Heart right ventricle (tissue), 16 donors: ENCODE data around the gene TNN. TPM values are rescaled to one million over a fixed set of nuclear protein-coding genes. Genes with fewer than 3 reads are reported as not detected.

Source experiments
- ATAC-seq, 8 donors: fragments of 200-7000 bp; cut with Tn5 transposase; one replicate each; pipeline ENCODE4 v1.9.1; 2020; ENCODE audit warnings: mild to moderate bottlenecking in 8 of 8, moderate library complexity in 8 of 8, moderate number of reproducible peaks in 1 of 8
- DNase-seq, 2 donors: peaks; one replicate each; pipeline ENCODE4 v3.0.0-alpha.2; 2020
- H3K27ac ChIP-seq, 10 donors: fragments of 200-600 bp; sonication (generic) in 2 of 10; one replicate each; pipeline versions ENCODE4 v1.5.0 to v1.8.0; 2020 to 2022; ENCODE audit warnings: mild to moderate bottlenecking in 3 of 10
- H3K27me3 ChIP-seq, 7 donors: fragments of 200-600 bp; one replicate each; pipeline ENCODE4 v1.8.0; 2021 to 2022; ENCODE audit warnings: mild to moderate bottlenecking in 2 of 7
- H3K36me3 ChIP-seq, 9 donors: fragments of 200-600 bp; sonication (generic) in 1 of 9; one replicate each; pipeline versions ENCODE4 v1.5.0 to v1.8.0; 2020 to 2022; ENCODE audit warnings: mild to moderate bottlenecking in 2 of 9
- H3K4me1 ChIP-seq, 9 donors: fragments of 200-600 bp; sonication (generic) in 1 of 9; one replicate each; pipeline versions ENCODE4 v1.5.0 to v1.8.0; 2020 to 2022; ENCODE audit warnings: mild to moderate bottlenecking in 4 of 9
- H3K4me3 ChIP-seq, 10 donors: fragments of 200-600 bp; sonication (generic) in 2 of 10; one replicate each; pipeline versions ENCODE4 v1.5.0 to v1.8.0; 2020 to 2022; ENCODE audit warnings: mild to moderate bottlenecking in 7 of 10, moderate library complexity in 2 of 10
- H3K9me3 ChIP-seq, 11 donors: fragments of 200-600 bp in 10 of 11; sonication (generic) in 2 of 11; one replicate each; pipeline versions ENCODE4 v1.5.0 to v1.8.0; 2013 to 2022; ENCODE audit warnings: mild to moderate bottlenecking in 2 of 11, control low read depth in 1 of 11, moderate library complexity in 1 of 11
- WGBS, 2 donors: extraction: QIAGEN DNeasy Blood & Tissue Kit; methylation state at CpG; one replicate each; pipeline ENCODE4 v1.1.7; 2013; ENCODE audit warnings: inconsistent platforms in 1 of 2; 5-methylcytosine and 5-hydroxymethylcytosine counted together
- intact Hi-C, 10 donors: fragments of 100-400 bp; cut with DNase I; formaldehyde crosslinking; loops; one replicate each; pipeline versions ENCODE4 v1.11.1 to v1.14.2; 2022
- polyA plus RNA-seq, 2 donors: library from polyadenylated mRNA; stranded (reverse); fragments of 200-250 nt; gene quantifications; one replicate each; pipeline ENCODE4 v1.2.3, GENCODE V29; 2013
- total RNA-seq, 10 donors: library from RNA; stranded (reverse); fragmentation: NEBNext Ultra II Directional in 3 of 10; extraction: Animal tissue kit (Norgen Biotek cat#: 25700) in 3 of 10; gene quantifications; one replicate each; pipeline versions ENCODE4 v1.2.1 to v1.2.4, GENCODE V29; 2021 to 2023
- TF ChIP-seq, protein P1 (sequence below), 9 donors: fragments of 200-600 bp; sonication (generic) in 2 of 9; IDR thresholded peaks; one replicate each; pipeline versions ENCODE4 v1.5.0 to v1.8.0; 2021 to 2022; ENCODE audit warnings: antibody characterized with exemption in 9 of 9, mild to moderate bottlenecking in 5 of 9, moderate library complexity in 1 of 9
- donor health status: Arrhythmogenic right ventricular cardiomyopathy.
- donor health status: ischemic (EF 13 %, LVEDD 7.1; RV severe dilation, severe dysfunction).
- donor health status: healthy with polysubstance abuse.
- donor health status: DM: no; HTN: yes; CAD: no.
- donor health status: DM: no; HTN: no; CAD: no.
- donor health status: ischemic (EF 25% LVEDD 6.9; RV normal size, moderate dysfunction).
- donor health status: ischemic (EF 25% LVEDD 5.7; RV mildly dilated, moderate dysfunction).
- donor health status: healthy.
- donor health status: DM: yes; HTN: yes; CAD: no.
- donor health status: Ischemic cardiomyopathy.
- donor health status: ischemic (EF 35%, LVEDD 5.7; RV mildly dilated, moderate dysfunction).
- donor health status: nonischemic (EF 11% LVEDD 7.7; RV severe dilation, severe dysfunction).
- donor health status: DM: yes; HTN: yes; CAD: no.
- donor health status: PGD.
- donor health status: ischemic (EF 29% LVEDD 5.4; RV normal size, mild dysfunction).
- donor health status: nonischemic (EF 23%, LVEDD 6.1; RV moderate dilation, normal function).

The TNN gene
- total and polyA plus RNA-seq, 12 donors = 0.03 to 1.1 (median 0.11) TPM; not detected in 1

DNA sequence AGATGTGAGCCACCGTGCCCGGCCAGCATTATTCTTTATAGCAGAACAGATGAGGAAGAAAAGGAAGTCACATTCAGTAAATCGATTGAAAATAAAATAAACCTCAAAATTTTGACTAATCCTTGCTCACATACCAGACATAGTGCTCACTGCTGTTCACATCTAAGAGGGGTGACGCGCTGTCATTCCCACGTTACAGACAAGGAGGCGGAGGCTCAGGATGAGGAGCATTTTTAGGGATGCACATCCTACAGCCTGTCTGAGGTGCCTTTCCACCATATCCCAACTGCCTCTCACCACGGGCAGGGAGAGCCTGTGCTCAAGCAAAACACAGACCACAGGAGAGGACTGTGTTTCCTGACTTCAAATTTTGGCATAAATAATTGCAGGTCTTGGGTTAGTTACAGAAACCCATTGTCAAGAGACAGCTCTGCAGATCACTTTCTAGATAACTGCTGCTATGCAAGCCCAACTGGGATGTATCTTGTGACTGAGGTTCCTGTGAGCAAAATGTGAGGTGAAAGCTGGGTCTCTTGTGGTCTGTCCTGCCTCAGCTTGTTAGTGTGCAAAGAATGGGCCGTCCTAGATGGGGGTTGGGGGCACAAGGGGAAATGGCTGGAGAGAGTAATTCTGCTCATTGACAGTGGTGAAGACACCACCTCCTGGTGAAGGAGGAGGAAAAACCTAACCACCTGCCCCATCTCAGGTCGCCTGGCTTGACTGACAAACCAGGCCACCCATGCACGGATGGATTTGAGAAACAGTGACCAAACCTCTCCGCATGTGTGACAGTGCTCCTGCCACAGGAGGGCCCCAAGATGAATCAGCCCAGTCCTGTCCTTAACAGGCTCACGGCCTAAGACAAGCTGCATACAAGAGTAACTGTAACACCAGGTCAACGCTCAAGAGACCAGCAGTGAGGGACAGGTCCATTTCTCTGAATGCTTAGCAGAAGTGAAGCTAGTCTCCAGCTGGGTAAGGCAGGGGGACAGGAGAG lies 8.2 kb downstream of the TNN start:
- Histone ChIP-seq H3K27me3 (peaks cover 0 to 6% (median 0%) of the 10 kb centered on the region in 7 donors), H3K36me3 (no peaks in the 10 kb centered on the region), H3K4me1 (peaks cover 0 to 28% (median 18%) of the 10 kb centered on the region in 9 donors), H3K4me3 (no peak overlapping the region), H3K9me3 (no peaks in the 10 kb centered on the region), H3K27ac (no peak overlapping the region)
- WGBS, 2 donors = 75 to 84% methylated on average over 14 of the region's 14 CpGs
- no peak for DNase-seq
- no peak for ATAC-seq
- intact Hi-C loops = no loop called here
- TF ChIP-seq, protein P1, sequence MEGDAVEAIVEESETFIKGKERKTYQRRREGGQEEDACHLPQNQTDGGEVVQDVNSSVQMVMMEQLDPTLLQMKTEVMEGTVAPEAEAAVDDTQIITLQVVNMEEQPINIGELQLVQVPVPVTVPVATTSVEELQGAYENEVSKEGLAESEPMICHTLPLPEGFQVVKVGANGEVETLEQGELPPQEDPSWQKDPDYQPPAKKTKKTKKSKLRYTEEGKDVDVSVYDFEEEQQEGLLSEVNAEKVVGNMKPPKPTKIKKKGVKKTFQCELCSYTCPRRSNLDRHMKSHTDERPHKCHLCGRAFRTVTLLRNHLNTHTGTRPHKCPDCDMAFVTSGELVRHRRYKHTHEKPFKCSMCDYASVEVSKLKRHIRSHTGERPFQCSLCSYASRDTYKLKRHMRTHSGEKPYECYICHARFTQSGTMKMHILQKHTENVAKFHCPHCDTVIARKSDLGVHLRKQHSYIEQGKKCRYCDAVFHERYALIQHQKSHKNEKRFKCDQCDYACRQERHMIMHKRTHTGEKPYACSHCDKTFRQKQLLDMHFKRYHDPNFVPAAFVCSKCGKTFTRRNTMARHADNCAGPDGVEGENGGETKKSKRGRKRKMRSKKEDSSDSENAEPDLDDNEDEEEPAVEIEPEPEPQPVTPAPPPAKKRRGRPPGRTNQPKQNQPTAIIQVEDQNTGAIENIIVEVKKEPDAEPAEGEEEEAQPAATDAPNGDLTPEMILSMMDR (IDR thresholded peaks at IDR 0.05) = no peak

DNA sequence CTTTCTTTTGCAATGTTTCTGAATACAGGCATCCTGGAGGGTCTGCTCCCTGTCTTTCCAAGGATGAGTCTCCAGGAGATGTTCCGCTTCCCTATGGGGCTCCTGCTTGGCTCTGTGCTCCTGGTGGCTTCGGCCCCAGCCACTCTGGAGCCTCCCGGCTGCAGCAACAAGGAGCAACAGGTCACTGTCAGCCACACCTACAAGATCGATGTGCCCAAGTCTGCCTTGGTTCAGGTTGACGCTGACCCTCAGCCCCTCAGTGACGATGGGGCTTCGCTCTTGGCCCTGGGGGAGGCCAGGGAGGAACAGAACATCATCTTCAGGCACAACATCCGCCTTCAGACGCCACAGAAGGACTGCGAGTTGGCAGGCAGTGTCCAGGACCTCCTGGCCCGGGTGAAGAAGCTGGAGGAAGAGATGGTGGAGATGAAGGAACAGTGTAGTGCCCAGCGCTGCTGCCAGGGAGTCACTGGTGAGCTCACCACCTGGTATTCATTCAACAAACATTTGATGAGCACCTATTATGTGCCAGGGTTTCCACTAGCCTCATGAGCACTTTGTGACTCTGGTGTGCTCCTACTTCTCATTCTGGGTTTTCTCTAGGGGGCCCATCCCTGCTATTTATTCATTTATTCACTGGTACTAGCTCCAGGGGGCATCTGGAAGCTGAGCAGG lies 9.9 kb downstream of the TNN start:
- WGBS, 2 donors = 86 to 91% methylated on average over 12 of the region's 12 CpGs
- DNase-seq (no peak), ATAC-seq (no peak)
- Histone ChIP-seq H3K27ac (no peak overlapping the region), H3K4me1 (peaks cover 0 to 14% (median 5%) of the 10 kb centered on the region in 9 donors), H3K27me3 (peaks cover 0 to 6% (median 0%) of the 10 kb centered on the region in 7 donors), H3K4me3 (no peak overlapping the region), H3K36me3 (no peaks in the 10 kb centered on the region), H3K9me3 (no peaks in the 10 kb centered on the region)
- TF ChIP-seq, protein P1 (IDR thresholded peaks at IDR 0.05) = no peak
- intact Hi-C loops = no loop called here

DNA sequence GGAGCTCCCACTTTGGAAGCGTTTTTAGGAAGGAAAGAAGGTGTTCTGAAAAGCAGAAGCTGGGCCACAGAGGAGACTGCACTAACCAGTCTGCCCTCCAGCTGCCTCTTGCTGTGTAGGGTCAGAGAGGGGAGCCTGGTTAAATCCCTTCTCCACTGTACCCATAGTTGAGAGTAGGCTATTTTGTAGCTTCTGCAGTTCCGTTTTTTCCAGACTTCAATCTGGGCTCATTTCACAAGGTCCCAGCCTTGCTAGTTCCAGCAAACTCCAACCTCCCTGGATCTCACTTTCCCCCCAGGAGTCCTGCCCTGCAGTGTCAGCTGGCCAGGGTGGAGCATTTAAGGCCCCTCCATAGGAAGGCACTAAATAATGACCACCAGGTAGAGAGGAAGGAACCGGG lies 11.0 kb downstream of the TNN start:
- TF ChIP-seq, protein P1 (IDR thresholded peaks at IDR 0.05) = no peak
- Histone ChIP-seq H3K27ac (no peak overlapping the region), H3K9me3 (no peaks in the 10 kb centered on the region), H3K4me1 (peaks cover 0 to 2% (median 0%) of the 10 kb centered on the region in 9 donors), H3K4me3 (no peak overlapping the region), H3K27me3 (peaks cover 0 to 5% (median 0%) of the 10 kb centered on the region in 7 donors), H3K36me3 (no peaks in the 10 kb centered on the region)
- WGBS, 2 donors = 69 to 82% methylated on average over 3 of the region's 3 CpGs
- intact Hi-C loops = no loop called here
- ATAC-seq = no peak
- DNase-seq = no peak

DNA sequence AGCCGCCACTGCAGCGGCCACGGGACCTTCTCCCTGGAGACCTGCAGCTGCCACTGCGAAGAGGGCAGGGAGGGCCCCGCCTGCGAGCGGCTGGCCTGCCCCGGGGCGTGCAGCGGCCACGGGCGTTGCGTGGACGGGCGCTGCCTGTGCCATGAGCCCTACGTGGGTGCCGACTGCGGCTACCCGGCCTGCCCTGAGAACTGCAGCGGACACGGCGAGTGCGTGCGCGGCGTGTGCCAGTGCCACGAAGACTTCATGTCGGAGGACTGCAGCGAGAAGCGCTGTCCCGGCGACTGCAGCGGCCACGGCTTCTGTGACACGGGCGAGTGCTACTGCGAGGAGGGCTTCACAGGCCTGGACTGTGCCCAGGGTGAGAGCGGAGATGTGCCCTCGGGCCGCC lies 11.7 kb downstream of the TNN start:
- no peaks in the 10 kb centered on the region for H3K36me3 ChIP-seq
- DNase-seq = no peak
- H3K9me3 ChIP-seq = no peaks in the 10 kb centered on the region
- H3K27ac ChIP-seq = no peak overlapping the region
- intact Hi-C loops = no loop called here
- TF ChIP-seq, protein P1 (IDR thresholded peaks at IDR 0.05) = no peak
- H3K27me3 ChIP-seq = peaks cover 0 to 5% (median 0%) of the 10 kb centered on the region in 7 donors
- no peak for ATAC-seq
- no peaks in the 10 kb centered on the region for H3K4me1 ChIP-seq
- no peak overlapping the region for H3K4me3 ChIP-seq
- 96% methylated on average over 40 of the region's 40 CpGs for WGBS, 2 donors
